AG08396 (cell line): Measurements from ENCODE around the gene MUC6.
"Not testable (repeated sequence)": the region's sequence is repeated elsewhere in the genome, so short reads cannot be mapped to it uniquely, and the experiment has no call there.

ENCODE experiments used
- DNase-seq: peaks from one replicate; pipeline ENCODE4 v3.0.0; 2012; ENCODE audit warnings: low spot score, mixed read lengths

Gene MUC6

GRCh38 chr11:1023811-1024596 is 12.5 kb downstream of the MUC6 start:
- no peak for DNase-seq

DNA sequence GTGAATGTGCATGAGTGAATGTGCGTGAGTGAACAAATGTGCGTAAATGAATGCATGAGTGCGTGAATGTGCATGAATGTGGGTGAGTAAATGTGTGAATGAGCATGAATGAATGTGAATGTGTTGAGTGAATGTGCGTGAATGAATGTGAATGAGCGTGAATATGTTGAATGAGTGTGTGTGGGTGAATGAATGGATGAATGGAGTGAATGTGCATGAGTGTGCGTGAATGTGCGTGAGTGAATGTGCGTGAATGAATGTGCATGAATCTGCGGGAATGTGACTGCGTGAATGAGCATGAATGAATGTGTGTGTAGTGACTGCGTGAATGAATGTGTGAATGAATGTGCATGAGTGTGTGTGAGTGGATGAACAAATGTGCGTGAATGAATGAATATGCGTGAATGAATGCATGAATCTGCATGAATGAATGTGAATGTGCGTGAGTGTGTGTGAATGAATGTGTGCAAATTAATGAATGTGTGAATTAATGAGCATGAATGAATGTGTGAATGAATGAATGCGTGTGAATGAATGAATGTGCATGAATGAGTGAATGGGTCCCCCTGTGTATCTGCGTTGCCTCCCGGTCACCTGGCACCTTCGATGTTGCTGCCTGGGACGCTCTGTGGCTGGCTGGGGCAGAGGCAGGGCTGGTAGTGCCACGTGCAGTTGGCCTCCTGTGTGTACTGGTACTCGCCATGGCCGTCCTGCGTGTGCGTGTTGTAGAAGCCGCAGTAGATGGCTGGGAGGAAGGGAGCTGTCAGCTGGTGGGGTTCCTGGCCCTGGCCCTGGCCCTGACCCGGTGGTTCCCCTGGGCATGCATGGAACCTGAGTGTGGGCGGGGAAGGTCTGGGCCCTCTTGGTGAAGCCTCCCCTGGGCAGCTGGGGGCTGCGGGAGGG is 13.4 kb downstream of the MUC6 start:
- no peak for DNase-seq

GRCh38 chr11:1022411-1022810 is 14.1 kb downstream of the MUC6 start:
- no peak for DNase-seq

- no peak for DNase-seq
Observed at GRCh38 chr11:1020211-1020905, 16.2 kb downstream of the MUC6 start.

DNA sequence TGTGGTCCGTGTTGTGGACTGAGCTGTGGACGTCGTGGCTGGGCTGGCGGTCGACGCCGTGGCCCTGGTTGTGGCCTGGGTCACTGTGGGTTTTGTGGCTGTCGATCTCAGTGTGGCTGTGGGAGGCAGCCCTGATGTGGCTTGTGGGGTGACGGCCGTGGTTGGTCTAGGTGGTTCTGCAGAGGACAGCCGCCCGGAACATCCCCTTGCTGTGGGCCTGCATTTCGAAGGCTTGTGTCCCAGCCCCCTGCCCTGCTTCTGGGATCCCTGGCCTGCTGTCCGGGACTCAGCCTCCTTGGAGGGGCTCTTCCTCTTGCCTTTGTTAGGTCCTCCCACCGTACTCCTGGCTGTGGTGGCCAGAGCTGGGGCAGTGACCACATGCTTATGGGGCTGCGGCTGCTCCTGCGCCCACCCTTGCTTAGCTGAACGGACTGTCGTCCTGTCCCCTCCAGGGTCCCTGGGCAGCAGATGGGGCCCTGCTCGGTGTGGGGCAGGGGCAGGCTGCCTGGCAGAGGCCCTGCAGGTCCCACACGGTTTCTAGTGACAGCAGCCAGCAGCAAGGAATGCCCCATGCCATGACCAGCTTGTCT is 17.1 kb downstream of the MUC6 start:
- DNase-seq = no peak

- no peak for DNase-seq
Observed at GRCh38 chr11:1018091-1018490, 18.4 kb downstream of the MUC6 start.

GRCh38 chr11:1017269-1018005 is 19.1 kb downstream of the MUC6 start:
- DNase-seq = no peak

- not testable (repeated sequence) for DNase-seq
Observed at GRCh38 chr11:1016610-1017126, 19.9 kb downstream of the MUC6 start.

DNA sequence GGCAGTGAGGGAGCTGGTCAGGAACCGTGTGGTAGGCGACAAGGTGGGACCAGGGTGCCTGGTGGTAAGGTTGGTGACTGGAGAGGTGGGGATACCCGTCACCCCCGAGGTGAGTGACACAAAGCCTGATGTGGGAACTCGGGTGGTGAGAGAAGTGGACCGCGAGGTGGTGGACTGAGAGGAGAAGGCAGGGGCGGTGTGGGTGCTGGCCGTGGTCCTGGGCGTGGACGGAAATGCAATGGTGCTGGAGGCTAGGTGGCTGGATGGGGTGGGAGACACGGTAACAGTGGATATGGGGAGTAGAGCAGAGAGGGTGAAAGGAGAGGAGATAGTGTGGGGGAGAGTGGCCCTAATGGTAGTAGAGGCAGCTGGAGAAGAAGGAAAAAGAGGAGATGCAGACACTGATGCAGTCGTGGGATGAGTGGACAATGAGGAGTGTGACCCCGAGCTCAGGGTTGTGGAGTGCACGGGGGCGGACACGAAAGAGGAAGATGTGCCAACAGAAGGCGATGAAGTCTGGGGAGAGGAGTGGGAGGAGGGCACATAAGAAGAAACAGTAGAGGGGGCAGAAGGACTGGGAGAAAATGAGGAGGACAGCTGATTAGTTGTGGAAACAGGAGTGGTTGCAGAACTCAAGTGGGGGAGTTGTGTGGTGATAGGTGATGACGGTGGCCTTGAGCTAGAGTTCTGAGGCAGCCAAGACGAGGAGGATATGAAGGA is 20.5 kb downstream of the MUC6 start:
- no peak for DNase-seq

DNA sequence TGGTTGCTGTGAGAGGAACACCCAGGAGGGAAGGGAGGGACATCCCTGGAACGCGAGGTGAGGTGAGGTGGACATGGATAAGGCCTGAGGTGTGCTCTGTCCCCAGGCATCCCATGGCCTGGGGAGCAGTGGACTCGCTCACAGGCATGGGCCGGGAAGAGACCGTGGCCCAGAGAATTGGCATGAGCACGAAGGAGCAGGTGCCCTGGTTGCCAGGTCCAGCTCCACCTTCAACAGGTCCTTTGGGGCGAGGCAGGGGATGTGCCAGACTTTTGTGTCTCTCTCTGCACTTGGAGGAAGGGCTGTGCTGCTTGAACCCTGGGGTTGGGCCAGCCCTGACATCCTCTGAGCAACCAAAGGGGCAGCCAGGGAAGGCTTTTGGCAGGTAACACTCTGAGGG is 21.5 kb downstream of the MUC6 start:
- no peak for DNase-seq

GRCh38 chr11:1014276-1014675 is 22.2 kb downstream of the MUC6 start:
- no peak for DNase-seq

- DNase-seq = no peak
Observed at GRCh38 chr11:1013631-1013935, 22.9 kb downstream of the MUC6 start.

DNA sequence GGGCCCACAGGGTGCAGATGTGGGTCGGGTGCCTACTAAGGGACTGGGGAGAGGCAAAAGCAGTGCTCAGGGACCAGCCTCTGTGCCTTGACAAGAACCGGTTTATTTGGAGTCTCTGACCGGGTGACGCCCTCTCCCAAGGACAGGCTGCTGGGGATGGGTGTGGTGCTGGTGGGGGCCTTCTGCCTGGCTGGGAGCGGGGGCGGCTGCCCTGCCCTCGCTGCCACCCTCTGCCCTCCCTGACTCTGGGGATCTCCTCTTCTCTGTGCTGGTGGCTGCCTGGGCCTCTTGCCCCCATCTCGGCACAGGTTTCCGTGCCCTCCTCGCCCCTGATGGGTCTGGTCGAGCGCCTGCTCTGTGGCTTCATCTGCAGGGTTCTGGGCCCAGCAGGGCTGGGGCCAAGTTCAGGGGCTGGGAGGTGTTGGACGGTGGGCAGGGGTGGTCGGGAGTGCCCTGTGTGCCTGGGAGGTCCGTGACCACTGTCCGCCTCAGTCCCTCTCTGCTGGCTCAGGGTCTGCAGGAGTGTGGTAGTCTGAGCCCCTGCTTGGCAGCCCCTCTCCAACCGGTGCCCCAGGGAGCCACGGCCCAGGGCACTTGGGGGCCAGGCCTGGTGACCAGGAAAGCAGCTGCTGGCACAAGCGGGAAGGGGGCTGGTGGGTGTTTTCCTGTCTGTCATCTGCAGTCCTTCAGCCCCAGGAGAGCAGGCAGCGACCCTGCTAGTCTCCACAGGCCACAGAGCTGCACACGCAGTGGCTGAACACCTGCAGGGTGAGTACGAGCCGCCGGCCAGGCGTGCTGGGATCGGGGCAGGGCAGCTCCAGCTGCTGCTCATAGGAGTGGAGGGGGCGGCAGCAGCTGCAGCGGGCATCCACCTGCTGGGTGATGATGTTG is 23.5 kb downstream of the MUC6 start:
- DNase-seq = no peak

DNA sequence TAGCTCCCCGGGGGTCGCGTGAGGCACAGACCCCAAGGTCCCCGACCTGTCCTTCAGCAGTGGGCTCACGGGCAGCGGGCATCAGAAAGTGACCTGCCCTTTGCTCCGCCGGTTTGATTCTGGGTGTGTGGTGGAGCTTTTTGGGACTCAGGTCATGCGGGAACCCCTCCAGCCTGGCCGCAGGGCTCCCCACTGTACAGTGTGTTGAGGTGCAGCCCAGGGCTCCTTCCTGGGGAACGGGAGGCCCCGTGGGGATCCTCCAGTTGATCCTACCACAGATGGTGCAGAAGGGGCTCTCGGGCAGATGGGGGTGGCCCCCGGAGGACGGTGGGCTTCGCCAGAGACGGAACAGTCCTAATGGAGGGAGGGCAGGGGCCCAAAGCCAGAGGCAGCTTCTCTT is 24.2 kb downstream of the MUC6 start:
- no peak for DNase-seq

DNA sequence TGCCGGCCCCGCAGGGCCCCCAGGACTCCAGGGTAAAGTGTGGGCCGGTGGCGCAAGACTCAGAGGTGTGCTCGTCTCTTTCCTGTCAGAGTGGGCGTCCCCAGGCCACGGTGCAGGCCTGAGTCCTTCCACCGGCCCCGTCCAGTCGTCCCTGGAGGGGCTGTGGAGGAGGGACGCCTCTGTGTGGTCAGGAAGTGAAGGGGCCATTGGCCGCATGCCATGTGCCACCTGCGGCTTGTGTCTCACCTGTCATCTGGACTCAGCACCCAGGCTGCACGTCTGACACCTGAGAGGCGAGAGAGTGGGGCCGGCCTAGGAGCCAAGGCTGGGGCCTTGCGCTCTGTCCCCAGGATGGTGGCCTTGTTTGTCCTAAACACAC is 25.2 kb downstream of the MUC6 start:
- DNase-seq = no peak

DNA sequence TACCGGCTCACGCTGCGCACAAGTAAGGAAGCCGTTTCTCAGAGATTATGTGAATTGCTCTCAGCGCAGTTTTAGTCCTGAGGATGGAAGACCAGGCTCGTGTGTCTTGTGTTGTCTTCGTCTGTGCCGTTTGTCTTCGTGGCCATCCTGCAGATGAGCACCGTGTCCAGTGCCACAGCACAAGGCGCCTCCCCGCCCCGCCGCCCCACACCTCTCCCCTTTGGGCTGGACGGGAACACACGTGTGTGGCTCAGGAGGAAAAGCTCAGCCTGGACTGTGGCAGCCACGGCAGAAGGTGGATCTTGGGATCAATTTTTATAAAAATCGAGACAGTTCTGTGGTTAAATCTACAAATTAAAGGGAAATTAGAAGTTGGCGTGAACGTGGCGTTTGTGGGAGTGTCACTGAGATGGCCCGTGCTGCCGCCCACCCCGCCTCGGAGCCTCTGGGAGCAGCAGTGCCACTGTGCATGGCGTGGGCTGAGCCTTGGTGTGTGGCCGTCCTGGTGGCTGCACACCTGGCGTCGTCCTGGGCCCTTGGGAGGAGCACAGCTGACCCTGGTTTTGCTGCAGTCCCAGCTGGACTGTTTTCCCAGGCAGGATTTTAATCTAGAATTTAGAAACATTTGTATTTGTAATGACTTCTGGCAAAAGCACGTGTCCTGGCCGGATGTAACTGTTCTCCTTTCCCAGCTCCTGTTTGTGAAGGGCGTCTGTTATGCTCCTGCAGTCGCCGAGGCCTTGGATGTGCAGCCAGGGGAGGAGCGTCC is 25.8 kb downstream of the MUC6 start:
- no peak for DNase-seq

DNA sequence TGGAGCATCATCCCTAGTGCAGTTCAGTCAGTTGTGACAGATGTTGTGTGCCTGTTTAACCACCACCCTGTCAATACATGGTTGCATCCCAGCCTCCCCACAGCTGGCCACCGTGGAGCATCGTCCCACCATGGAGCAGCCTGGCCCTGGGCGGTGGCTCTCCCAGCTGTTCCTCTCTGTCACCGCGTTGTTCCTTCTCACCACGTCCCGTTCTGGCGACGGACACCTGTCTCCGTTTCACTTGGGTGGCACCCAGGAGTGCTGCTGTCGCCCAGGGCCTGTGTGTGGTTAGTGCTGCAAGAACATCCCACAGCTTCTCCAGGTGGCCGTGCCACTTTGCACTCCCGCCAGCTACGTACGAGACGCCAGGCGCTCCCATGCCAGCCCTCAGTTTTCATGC is 26.5 kb downstream of the MUC6 start:
- no peak for DNase-seq

DNA sequence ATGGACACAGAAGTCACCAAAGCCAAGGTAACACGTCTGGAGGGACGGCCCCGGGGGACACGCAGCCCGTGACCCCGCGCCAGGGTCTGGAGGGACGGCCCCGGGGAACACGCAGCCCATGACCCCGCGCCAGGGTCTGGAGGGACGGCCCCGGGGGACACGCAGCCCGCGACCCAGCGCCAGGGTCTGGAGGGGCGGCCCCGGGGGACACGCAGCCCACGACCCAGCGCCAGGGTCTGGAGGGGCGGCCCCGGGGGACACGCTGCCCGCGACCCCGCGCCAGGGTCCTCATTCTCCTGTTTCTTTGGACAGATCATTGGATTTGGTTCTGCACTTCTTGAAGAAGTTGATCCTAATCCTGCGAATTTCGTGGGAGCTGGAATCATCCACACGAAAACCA is 27.1 kb downstream of the MUC6 start:
- no peak for DNase-seq

DNA sequence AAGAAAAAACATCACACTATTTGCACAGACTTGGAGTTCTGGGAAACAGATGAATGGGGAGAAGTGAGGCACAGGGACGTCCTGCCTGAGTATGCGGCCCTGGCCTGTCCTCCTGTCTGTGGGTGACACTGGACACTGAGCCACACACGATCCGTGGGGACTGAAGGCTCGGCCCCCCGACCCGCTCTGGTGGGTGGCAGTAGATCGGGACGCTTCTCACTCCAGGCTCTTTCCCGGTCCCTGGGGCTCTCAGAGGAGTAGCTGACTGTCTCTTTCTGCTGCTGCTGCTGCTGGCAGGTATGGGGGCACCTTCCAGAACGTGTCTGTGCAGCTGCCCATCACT is 27.7 kb downstream of the MUC6 start:
- no peak for DNase-seq
